Prostate gland (tissue), 2 donors: ENCODE measurements around the gene SYTL1. TPM values are rescaled to one million over a fixed set of nuclear protein-coding genes. Genes with fewer than 3 reads are reported as not detected.
A peak's percentile ranks its signal among the peaks of the same experiment; 100 is the strongest.

Source experiments
- DNase-seq: peaks from one replicate; pipeline ENCODE4 v3.0.0-alpha.2; 2019; ENCODE audit warnings: low spot score
- H3K27ac ChIP-seq, 2 donors: fragments of 200-600 bp; sonication (generic); 2 replicates each; pipeline ENCODE4 v1.5.1; 2017 to 2019
- H3K27me3 ChIP-seq: fragments of 200-600 bp; sonication (generic); replicated peaks from 2 replicates; pipeline ENCODE4 v1.5.1; 2019; ENCODE audit not compliant: insufficient read depth
- H3K36me3 ChIP-seq, 2 donors: fragments of 200-600 bp; sonication (generic); 1 replicate in 1 of 2; 2 replicates in 1 of 2; pipeline versions ENCODE4 v1.5.1 to v1.8.1; 2017 to 2019
- H3K4me1 ChIP-seq: fragments of 200-600 bp; sonication (generic); replicated peaks from 2 replicates; pipeline ENCODE4 v1.5.1; 2019
- H3K4me3 ChIP-seq, 2 donors: fragments of 200-600 bp; sonication (generic); 2 replicates each; pipeline ENCODE4 v1.5.1; 2017 to 2019
- H3K9me3 ChIP-seq: fragments of 200-600 bp; sonication (generic); 2 replicates; pipeline ENCODE4 v1.5.1; 2017
- CTCF ChIP-seq, 4 experiments: fragments of 200-600 bp in 2 of 4; fragments of 450-650 bp in 2 of 4; sonication (generic) in 2 of 4; IDR thresholded peaks; 1 replicate in 3 of 4; 2 replicates in 1 of 4; pipeline ENCODE4 v1.5.1; 2016 to 2019; ENCODE audit warnings: antibody characterized with exemption in 4 of 4, mild to moderate bottlenecking in 2 of 4, moderate library complexity in 2 of 4
- POLR2A ChIP-seq: fragments of 450-650 bp; IDR thresholded peaks from one replicate; pipeline ENCODE4 v1.6.1; 2016; ENCODE audit warnings: antibody characterized with exemption, mild to moderate bottlenecking
- POLR2AphosphoS5 ChIP-seq: sonication (generic); formaldehyde crosslinking; IDR thresholded peaks from one replicate; pipeline ENCODE4 v1.6.1; 2017; ENCODE audit warnings: antibody characterized with exemption
- WGBS: methylation state at CpG from one replicate; pipeline ENCODE4 v1.1.5; 2018; 5-methylcytosine and 5-hydroxymethylcytosine counted together
- intact Hi-C: fragments of 100-400 bp; cut with DNase I; formaldehyde crosslinking; loops from one replicate; pipeline ENCODE4 v1.14.2; 2022
- total RNA-seq, 2 donors: library from RNA; depleted of rRNA; stranded (reverse); fragments of >200 nt; gene quantifications; one replicate each; pipeline ENCODE4 v1.1.0, GENCODE V29; 2016

Gene SYTL1
- total RNA-seq, 2 donors from 2014 or later = 94.7 to 217 TPM

GRCh38 chr1:27298632-27299384, 43.0 kb upstream of the SYTL1 start:
- Histone ChIP-seq H3K4me3 (no peak overlapping the region), H3K4me1 (peaks cover 4% of the 10 kb centered on the region), H3K9me3 (no peaks in the 10 kb centered on the region), H3K27me3 (no peaks in the 10 kb centered on the region), H3K36me3 (peaks cover 0 to 3% of the 10 kb centered on the region in 2 donors), H3K27ac (peak overlapping the region; percentile 77 to 84)
- DNase-seq = no peak
- 61% methylated on average over 3 of the region's 8 CpGs for WGBS
- TF ChIP-seq POLR2AphosphoS5 (no peak), POLR2A (no peak), CTCF (IDR thresholded peaks at IDR 0.05) (no peak)
- intact Hi-C loops = loop anchor here (2.0 kb wide), 1 partner anchor 24 kb away; the partner anchor contains the start of gene TMEM222

- peaks cover 4% of the 10 kb centered on the region for H3K4me1 ChIP-seq
- H3K27me3 ChIP-seq = no peaks in the 10 kb centered on the region
- intact Hi-C loops = loop anchor here (2.0 to 10.0 kb wide), 5 partner anchors 23 to 363 kb away; partner anchors contain the start of genes AHDC1 and TMEM222
- DNase-seq = peak; percentile 86
- WGBS = 28% methylated on average over 14 of the region's 14 CpGs
- peaks cover 0 to 3% of the 10 kb centered on the region in 2 donors for H3K36me3 ChIP-seq
- TF ChIP-seq POLR2A (no peak), POLR2AphosphoS5 (peak; percentile 80)
- no peaks in the 10 kb centered on the region for H3K9me3 ChIP-seq
- peak overlapping the region; percentile 77 to 84 for H3K27ac ChIP-seq
- H3K4me3 ChIP-seq = no peak overlapping the region
These were observed 42.2 kb upstream of the SYTL1 start for GRCh38 chr1:27299385-27300271.

GRCh38 chr1:27300341-27301051, 41.3 kb upstream of the SYTL1 start:
- peaks cover 0 to 4% of the 10 kb centered on the region in 2 donors for H3K36me3 ChIP-seq
- TF ChIP-seq POLR2AphosphoS5 (peak; percentile 67), POLR2A (no peak), CTCF (IDR thresholded peaks at IDR 0.05) (peak; percentile 95 to 99 (median 98))
- H3K27ac ChIP-seq = peak overlapping the region; percentile 77 to 84
- peaks cover 4% of the 10 kb centered on the region for H3K4me1 ChIP-seq
- no peaks in the 10 kb centered on the region for H3K27me3 ChIP-seq
- WGBS = 26% methylated on average over 4 of the region's 5 CpGs
- H3K9me3 ChIP-seq = no peaks in the 10 kb centered on the region
- H3K4me3 ChIP-seq = no peak overlapping the region
- peak; percentile 79 for DNase-seq
- intact Hi-C loops = loop anchor here (2.0 to 10.0 kb wide), 4 partner anchors 54 to 362 kb away; partner anchors contain the start of gene AHDC1

- peak overlapping the region; percentile 77 to 84 for H3K27ac ChIP-seq
- H3K36me3 ChIP-seq = peaks cover 0 to 2% of the 10 kb centered on the region in 2 donors
- no peaks in the 10 kb centered on the region for H3K9me3 ChIP-seq
- no peaks in the 10 kb centered on the region for H3K27me3 ChIP-seq
- TF ChIP-seq POLR2A (no peak), POLR2AphosphoS5 (no peak), CTCF (IDR thresholded peaks at IDR 0.05) (no peak)
- peaks cover 4% of the 10 kb centered on the region for H3K4me1 ChIP-seq
- intact Hi-C loops = loop anchor here (2.0 to 10.0 kb wide), 4 partner anchors 54 to 361 kb away; partner anchors contain the start of gene AHDC1
- WGBS = 58% methylated on average over 8 of the region's 8 CpGs
- DNase-seq = no peak
- H3K4me3 ChIP-seq = no peak overlapping the region
These were observed 40.8 kb upstream of the SYTL1 start for GRCh38 chr1:27301052-27301422.
